NCI-H1436 (cell line): ENCODE measurements around the gene ARID1B.

ENCODE experiments used
- DNase-seq: peaks from one replicate; lab custom pipeline; 2025; lab: John Stamatoyannopoulos, UW

The ARID1B gene

GRCh38 chr6:156992020-156992804 lies 215.0 kb downstream of the ARID1B start:
- DNase-seq = no peak

DNA sequence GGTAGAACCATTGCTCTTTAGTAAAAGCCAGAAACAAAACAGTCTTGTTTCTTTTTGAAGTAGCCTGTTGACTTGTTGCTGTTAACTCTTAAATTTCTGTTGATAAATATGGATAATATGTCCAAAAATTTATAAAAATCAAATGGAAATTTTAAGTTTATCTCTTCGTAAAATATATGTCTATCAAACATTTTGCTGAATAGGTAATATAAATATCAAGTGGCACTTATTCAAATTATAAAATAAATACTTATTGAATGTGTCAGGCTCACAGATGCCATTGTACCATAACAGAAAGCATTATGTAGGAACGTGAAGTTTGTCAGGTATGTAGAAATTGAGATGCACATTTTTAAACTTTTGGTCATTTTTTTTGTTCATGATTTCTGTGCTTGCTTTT lies 216.5 kb downstream of the ARID1B start:
- DNase-seq = no peak

- DNase-seq = no peak
These were observed 217.3 kb downstream of the ARID1B start for GRCh38 chr6:156994215-156995076.

DNA sequence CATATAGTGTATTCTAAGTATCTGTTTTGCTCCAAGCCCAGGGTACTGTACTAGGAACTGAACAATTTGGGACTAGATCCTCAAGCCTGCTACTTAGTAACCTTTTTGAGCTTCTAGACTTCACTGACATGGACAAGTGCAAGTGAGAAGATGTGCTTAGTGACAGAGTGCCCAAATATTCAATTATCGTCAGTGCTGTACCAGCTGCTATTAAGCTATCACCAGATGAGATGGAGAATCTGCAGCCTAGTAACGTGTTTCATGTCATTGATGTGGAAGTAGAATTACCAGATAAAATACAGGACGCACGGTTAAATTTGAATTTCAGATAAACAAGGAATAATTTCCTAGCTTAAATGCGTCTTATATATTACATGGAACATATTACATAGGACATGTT lies 218.3 kb downstream of the ARID1B start:
- DNase-seq = no peak

- DNase-seq = no peak
These were observed 219.1 kb downstream of the ARID1B start for GRCh38 chr6:156996265-156996664.

DNA sequence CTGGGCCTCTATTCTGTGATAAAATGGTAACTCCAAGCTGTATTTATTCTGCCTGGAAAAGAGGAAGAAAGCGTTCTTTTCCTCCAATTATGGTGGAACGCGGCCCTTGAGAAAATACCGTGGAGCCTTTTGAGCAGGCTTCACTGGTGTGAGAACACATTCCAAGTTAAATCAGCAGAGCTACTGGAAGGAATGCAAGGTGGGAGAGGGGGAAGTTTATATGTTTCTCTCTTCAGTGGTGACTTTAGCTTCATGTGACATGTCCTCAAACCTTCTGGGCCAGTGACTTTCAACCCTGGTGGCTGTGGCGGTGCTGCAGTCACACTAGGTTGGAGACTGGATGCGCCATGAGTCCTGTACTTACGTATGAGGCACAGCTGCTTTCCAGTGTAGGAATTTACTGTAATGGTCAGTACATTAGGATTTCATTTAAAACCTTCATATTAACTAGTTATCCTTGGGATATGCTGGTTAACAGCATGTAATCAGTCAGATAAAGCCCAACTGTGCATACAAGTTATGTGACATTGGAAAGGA lies 221.7 kb downstream of the ARID1B start:
- no peak for DNase-seq

- DNase-seq = no peak
These were observed 222.6 kb downstream of the ARID1B start for GRCh38 chr6:156999762-157000161.

- no peak for DNase-seq
These were observed 224.5 kb downstream of the ARID1B start for GRCh38 chr6:157001716-157002115.

- DNase-seq = no peak
These were observed 225.6 kb downstream of the ARID1B start for GRCh38 chr6:157002774-157003173.

- DNase-seq = no peak
These were observed 228.8 kb downstream of the ARID1B start for GRCh38 chr6:157005940-157006339.

GRCh38 chr6:157008568-157008967 lies 231.4 kb downstream of the ARID1B start:
- DNase-seq = no peak

GRCh38 chr6:157012355-157012754 lies 235.2 kb downstream of the ARID1B start:
- DNase-seq = no peak

DNA sequence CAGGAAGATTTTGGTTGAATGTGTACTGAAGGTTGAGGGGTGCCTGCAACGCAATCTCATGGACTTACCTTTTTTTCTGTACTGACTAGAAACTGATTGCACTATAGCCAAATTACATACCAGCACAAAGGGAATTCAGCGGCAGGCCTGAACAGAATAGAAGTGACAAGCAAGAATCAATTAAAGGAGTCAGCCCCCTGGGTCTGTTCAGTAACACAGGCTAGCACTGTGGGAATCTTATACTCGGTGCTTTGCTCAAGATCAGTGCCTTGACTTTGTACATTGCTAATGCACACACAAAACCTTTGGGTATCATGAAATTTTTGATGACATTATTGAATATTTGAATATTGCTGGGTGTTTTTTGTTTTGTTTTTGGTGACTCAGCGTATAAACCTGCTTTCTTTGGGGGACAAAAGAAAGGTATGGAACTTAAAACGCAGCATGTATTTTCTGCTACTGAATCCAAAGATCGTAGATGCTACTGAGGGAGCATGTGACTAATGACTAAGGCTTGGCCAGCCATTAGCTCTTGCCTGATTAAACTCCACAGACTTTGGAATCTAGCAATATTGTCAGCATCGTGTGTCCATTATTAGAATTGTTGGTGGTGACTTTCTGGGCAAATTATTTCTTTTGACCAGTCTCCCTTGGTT lies 236.6 kb downstream of the ARID1B start:
- DNase-seq = no peak

DNA sequence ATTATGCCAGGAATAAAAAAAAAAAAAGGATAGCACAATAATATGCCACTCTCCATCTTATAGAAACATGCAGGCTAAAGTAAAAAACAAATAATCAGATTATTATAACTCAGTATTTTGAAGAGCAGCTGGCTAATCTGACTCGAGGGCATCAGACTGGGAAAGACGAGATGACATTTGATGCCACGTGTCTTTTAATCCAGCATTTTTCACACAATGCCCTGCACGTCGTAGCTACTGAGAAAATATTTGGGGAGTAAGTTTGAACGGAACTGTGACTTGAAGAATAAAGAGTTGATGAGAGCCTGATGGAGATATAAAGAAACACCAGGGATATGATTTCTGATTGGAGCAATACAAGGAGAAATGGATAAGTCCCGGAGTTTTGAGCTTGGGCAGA lies 237.7 kb downstream of the ARID1B start:
- no peak for DNase-seq

GRCh38 chr6:157017022-157017421 lies 239.8 kb downstream of the ARID1B start:
- no peak for DNase-seq

GRCh38 chr6:157017861-157018260 lies 240.7 kb downstream of the ARID1B start:
- no peak for DNase-seq

DNA sequence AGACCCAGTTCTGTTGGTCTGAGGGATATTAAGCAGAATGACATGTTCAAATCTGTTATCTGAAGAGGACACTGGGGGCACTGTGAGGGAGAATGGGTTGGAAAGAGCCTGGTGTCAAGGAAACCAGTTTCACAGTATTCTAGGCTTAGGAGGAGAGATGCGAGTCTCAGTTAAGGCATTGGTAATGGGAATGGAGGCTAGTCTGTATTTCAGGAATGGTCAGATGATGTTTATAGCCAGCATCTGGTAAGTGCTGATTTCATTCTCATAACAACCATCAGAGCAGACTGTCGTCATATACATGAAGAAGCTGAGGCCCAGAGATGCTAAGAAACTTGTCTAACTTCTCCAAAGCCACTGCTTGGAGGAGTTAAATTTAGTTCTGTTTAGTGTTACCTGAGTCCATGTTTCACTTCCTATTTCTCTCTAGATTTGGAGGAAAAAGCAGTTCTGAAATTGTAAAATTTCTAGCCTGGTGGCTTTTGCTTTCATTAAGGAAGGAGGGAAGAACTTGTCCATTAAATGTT lies 242.0 kb downstream of the ARID1B start:
- DNase-seq = no peak

DNA sequence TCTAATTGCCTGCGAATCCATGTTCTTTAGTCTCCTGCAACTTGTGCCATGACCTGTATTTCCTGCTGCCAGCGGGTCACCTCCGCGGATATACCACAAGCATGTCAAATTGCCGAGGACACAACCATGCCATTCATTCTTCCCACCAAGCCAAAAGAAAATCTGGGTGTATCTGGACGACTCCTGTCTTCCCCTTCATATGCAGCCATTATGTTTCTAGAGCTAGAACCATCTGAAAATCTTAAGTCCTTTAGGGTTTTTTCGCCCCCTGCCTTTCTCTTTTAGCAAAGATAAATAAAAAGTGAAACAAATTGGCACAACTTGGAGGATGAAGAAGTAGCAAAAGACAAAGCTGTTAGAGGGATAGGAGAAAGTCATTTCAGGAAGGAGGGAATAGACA lies 242.6 kb downstream of the ARID1B start:
- DNase-seq = no peak

GRCh38 chr6:157020398-157020797 lies 243.2 kb downstream of the ARID1B start:
- DNase-seq = no peak

- peak; percentile 57 for DNase-seq
These were observed 243.7 kb downstream of the ARID1B start for GRCh38 chr6:157020881-157021343.

DNA sequence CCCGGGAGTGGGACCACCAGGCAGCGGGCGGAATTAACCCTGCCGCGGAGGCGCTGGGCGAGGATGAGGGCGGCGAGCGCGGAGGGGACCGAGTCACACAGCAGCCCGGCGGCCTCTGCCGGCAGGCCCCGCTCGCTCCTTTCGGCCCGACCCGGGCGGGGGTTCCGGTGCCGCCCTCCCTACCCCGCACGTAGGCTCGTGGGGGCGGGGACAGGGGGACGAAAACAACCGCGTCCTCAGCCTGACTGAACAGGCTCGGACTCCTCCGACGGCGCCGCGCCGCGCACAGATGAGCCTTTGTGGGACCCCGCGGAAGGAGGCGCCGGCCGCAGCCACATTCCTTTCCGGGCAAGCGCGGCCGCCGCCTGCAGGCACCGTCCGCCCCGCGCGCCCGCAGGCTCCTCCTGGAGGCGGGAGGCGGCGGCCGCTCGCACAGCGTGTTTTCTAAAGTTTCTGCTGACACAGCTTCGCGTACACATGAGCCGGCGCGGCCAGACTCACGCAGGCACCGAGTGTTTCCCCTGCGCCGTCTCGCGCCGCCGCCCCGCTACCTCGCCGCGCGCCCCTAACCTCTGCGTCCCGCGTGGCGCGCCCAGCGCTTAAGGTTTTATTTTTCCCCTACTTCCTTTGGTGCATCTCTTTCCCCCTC lies 244.3 kb downstream of the ARID1B start:
- peak; percentile 81 for DNase-seq
